Measurements from ENCODE around the gene SEPTIN2.
"Not testable (repeated sequence)": the region's sequence is repeated elsewhere in the genome, so short reads cannot be mapped to it uniquely, and the experiment has no call there.

Gene SEPTIN2

GRCh38 chr2:241275504-241275903, 40.2 kb upstream of the SEPTIN2 start:
- Histone ChIP-seq H3K27me3 (no peaks in the 10 kb centered on the region), H3K4me3 (ENCODE audit: low read depth in 1 of 2, low read length in 1 of 2) (no peak overlapping the region), H3K4me1 (ENCODE audit: control insufficient read depth in 1 of 2, insufficient read depth in 1 of 2, low read depth in 1 of 2, low read length in 1 of 2) (peaks cover 40% of the 10 kb centered on the region in 2 experiments), H3K36me3 (no peaks in the 10 kb centered on the region), H3K27ac (no peak overlapping the region), H3K9me3 (no peaks in the 10 kb centered on the region)
- TF ChIP-seq CTCF (IDR thresholded peaks at IDR 0.05), result no peak

GRCh38 chr2:241275910-241276309, 39.8 kb upstream of the SEPTIN2 start:
- peaks cover 35% of the 10 kb centered on the region in 2 experiments for H3K4me1 ChIP-seq (ENCODE audit: control insufficient read depth in 1 of 2, insufficient read depth in 1 of 2, low read depth in 1 of 2, low read length in 1 of 2)
- no peak for TF ChIP-seq CTCF (IDR thresholded peaks at IDR 0.05)

GRCh38 chr2:241278306-241278705, 37.4 kb upstream of the SEPTIN2 start:
- H3K27ac ChIP-seq, H3K9me3 ChIP-seq: not testable (repeated sequence)

More at GRCh38 chr2:241275910-241276309, 39.8 kb upstream of the SEPTIN2 start:
- Histone ChIP-seq H3K27ac (no peak overlapping the region), H3K9me3 (no peaks in the 10 kb centered on the region), H3K27me3 (no peaks in the 10 kb centered on the region), H3K4me3 (ENCODE audit: low read depth in 1 of 2, low read length in 1 of 2) (no peak overlapping the region), H3K36me3 (no peaks in the 10 kb centered on the region)

GRCh38 chr2:241279413-241279812, 36.3 kb upstream of the SEPTIN2 start:
- TF ChIP-seq CTCF (IDR thresholded peaks at IDR 0.05), result no peak
- Histone ChIP-seq H3K4me1 (ENCODE audit: control insufficient read depth in 1 of 2, insufficient read depth in 1 of 2, low read depth in 1 of 2, low read length in 1 of 2) (peaks cover 7 to 9% of the 10 kb centered on the region in 2 experiments), H3K9me3 (no peaks in the 10 kb centered on the region), H3K27ac (no peak overlapping the region), H3K4me3 (ENCODE audit: low read depth in 1 of 2, low read length in 1 of 2) (no peak overlapping the region), H3K27me3 (no peaks in the 10 kb centered on the region), H3K36me3 (no peaks in the 10 kb centered on the region)

More at GRCh38 chr2:241278306-241278705, 37.4 kb upstream of the SEPTIN2 start:
- H3K4me1 ChIP-seq (ENCODE audit: control insufficient read depth in 1 of 2, insufficient read depth in 1 of 2, low read depth in 1 of 2, low read length in 1 of 2), result peaks cover 18 to 20% of the 10 kb centered on the region in 2 experiments
- H3K36me3 ChIP-seq; H3K27me3 ChIP-seq; H3K4me3 ChIP-seq (ENCODE audit: low read depth in 1 of 2, low read length in 1 of 2): not testable (repeated sequence)

GRCh38 chr2:241279828-241280227, 35.9 kb upstream of the SEPTIN2 start:
- Histone ChIP-seq H3K4me1 (ENCODE audit: control insufficient read depth in 1 of 2, insufficient read depth in 1 of 2, low read depth in 1 of 2, low read length in 1 of 2) (peaks cover 3 to 5% of the 10 kb centered on the region in 2 experiments), H3K27me3 (no peaks in the 10 kb centered on the region), H3K36me3 (no peaks in the 10 kb centered on the region), H3K27ac (no peak overlapping the region), H3K4me3 (ENCODE audit: low read depth in 1 of 2, low read length in 1 of 2) (no peak overlapping the region), H3K9me3 (no peaks in the 10 kb centered on the region)
- TF ChIP-seq CTCF (IDR thresholded peaks at IDR 0.05), result no peak

- Histone ChIP-seq H3K27ac (no peak overlapping the region), H3K27me3 (no peaks in the 10 kb centered on the region), H3K9me3 (no peaks in the 10 kb centered on the region), H3K36me3 (peaks cover 4% of the 10 kb centered on the region), H3K4me1 (ENCODE audit: control insufficient read depth in 1 of 2, insufficient read depth in 1 of 2, low read depth in 1 of 2, low read length in 1 of 2) (peaks cover 0 to under 1% of the 10 kb centered on the region in 2 experiments), H3K4me3 (ENCODE audit: low read depth in 1 of 2, low read length in 1 of 2) (no peak overlapping the region)
- no peak for TF ChIP-seq CTCF (IDR thresholded peaks at IDR 0.05)
Observed at GRCh38 chr2:241280291-241280690, 35.4 kb upstream of the SEPTIN2 start.
